WTC11 (cell line): Measurements from ENCODE around the gene EGR1. TPM values are rescaled to one million over a fixed set of nuclear protein-coding genes. Genes with fewer than 3 reads are reported as not detected.

Experiments
- ATAC-seq: fragments of 200-7000 bp; cut with Tn5 transposase; 2 replicates; pipeline ENCODE4 v1.10.0; 2021; ENCODE audit warnings: mild to moderate bottlenecking, moderate library complexity
- CTCF ChIA-PET: fragments of 300-600 bp; sonication (Branson Sonifier 250); formaldehyde crosslinking; loops from one replicate; lab custom pipeline; 2021; ENCODE audit warnings: antibody characterized with exemption; lab: Charles Lee
- POLR2A ChIA-PET: fragments of 350-600 bp; sonication (Branson Sonifier 250); formaldehyde crosslinking; loops from one replicate; lab custom pipeline; 2021; ENCODE audit warnings: antibody characterized with exemption; lab: Charles Lee
- DNase-seq: peaks from one replicate; pipeline ENCODE4 v3.0.0; 2021; ENCODE audit warnings: low spot score
- H3K27ac Mint-ChIP-seq: 2 replicates; pipeline ENCODE4 v1.8.0; 2021; ENCODE audit warnings: mixed read lengths
- H3K27me3 Mint-ChIP-seq: 2 replicates; pipeline ENCODE4 v1.8.0; 2021; ENCODE audit warnings: low read depth, mild to moderate bottlenecking, moderate library complexity, mixed read lengths
- H3K36me3 Mint-ChIP-seq: 2 replicates; pipeline ENCODE4 v1.8.0; 2021; ENCODE audit warnings: mixed read lengths
- H3K4me1 Mint-ChIP-seq: 2 replicates; pipeline ENCODE4 v1.8.0; 2022; ENCODE audit warnings: mixed read lengths
- H3K4me3 Mint-ChIP-seq: 2 replicates; pipeline ENCODE4 v1.8.0; 2021; ENCODE audit warnings: mild to moderate bottlenecking, moderate library complexity, mixed read lengths
- H3K9me3 Mint-ChIP-seq: 2 replicates; pipeline ENCODE4 v1.8.0; 2021; ENCODE audit warnings: mixed read lengths
- AR ChIP-seq: fragments of 250-450 bp; sonication (Bioruptor Pico); IDR thresholded peaks from 2 replicates; pipeline ENCODE4 v1.9.0; 2021; ENCODE audit warnings: mild to moderate bottlenecking
- ATF2 ChIP-seq: sonication (generic); formaldehyde crosslinking; IDR thresholded peaks from 2 replicates; pipeline ENCODE4 v1.8.1; 2022; ENCODE audit warnings: low read depth, missing genetic modification reagents, borderline replicate concordance
- FOXP1 ChIP-seq: sonication (generic); formaldehyde crosslinking; IDR thresholded peaks from 2 replicates; pipeline ENCODE4 v1.8.0; 2022; ENCODE audit warnings: missing genetic modification reagents, mild to moderate bottlenecking, moderate library complexity, borderline replicate concordance
- GABPB1 ChIP-seq: sonication (generic); formaldehyde crosslinking; IDR thresholded peaks from 2 replicates; pipeline ENCODE4 v1.8.1; 2023; ENCODE audit warnings: mild to moderate bottlenecking, missing genetic modification reagents
- GTF2I ChIP-seq: fragments of 250-450 bp; sonication (Bioruptor Pico); conservative IDR thresholded peaks from 2 replicates; pipeline ENCODE4 v1.4.0; 2021; ENCODE audit warnings: mild to moderate bottlenecking
- JAZF1 ChIP-seq: fragments of 250-450 bp; sonication (Bioruptor Pico); IDR thresholded peaks from 2 replicates; pipeline ENCODE4 v1.9.0; 2021; ENCODE audit warnings: moderate library complexity, mild to moderate bottlenecking, inconsistent platforms
- SMAD4 ChIP-seq: sonication (generic); formaldehyde crosslinking; IDR thresholded peaks from 2 replicates; pipeline ENCODE4 v1.8.0; 2022; ENCODE audit warnings: mild to moderate bottlenecking, missing genetic modification reagents
- TCF7 ChIP-seq: sonication (generic); formaldehyde crosslinking; IDR thresholded peaks from 2 replicates; pipeline ENCODE4 v1.8.0; 2022; ENCODE audit warnings: mild to moderate bottlenecking, low read depth, missing genetic modification reagents, moderate library complexity
- TEAD1 ChIP-seq: sonication (generic); formaldehyde crosslinking; IDR thresholded peaks from 2 replicates; pipeline ENCODE4 v1.8.0; 2022; ENCODE audit warnings: mild to moderate bottlenecking, missing genetic modification reagents
- TEAD4 ChIP-seq: sonication (generic); formaldehyde crosslinking; IDR thresholded peaks from 2 replicates; pipeline ENCODE4 v1.8.0; 2022; ENCODE audit warnings: mild to moderate bottlenecking, missing genetic modification reagents
- TP53 ChIP-seq: sonication (generic); formaldehyde crosslinking; IDR thresholded peaks from 2 replicates; pipeline ENCODE4 v1.8.1; 2023; ENCODE audit warnings: mild to moderate bottlenecking, missing genetic modification reagents
- ZNF232 ChIP-seq: sonication (generic); formaldehyde crosslinking; IDR thresholded peaks from 2 replicates; pipeline ENCODE4 v1.8.0; 2022; ENCODE audit warnings: mild to moderate bottlenecking, missing genetic modification reagents
- ZNF263 ChIP-seq: sonication (generic); formaldehyde crosslinking; IDR thresholded peaks from 2 replicates; pipeline ENCODE4 v1.8.1; 2022; ENCODE audit warnings: low read depth, mild to moderate bottlenecking, moderate library complexity, missing genetic modification reagents
- ZNF416 ChIP-seq: fragments of 250-450 bp; sonication (Bioruptor Pico); IDR thresholded peaks from 2 replicates; pipeline ENCODE4 v1.9.0; 2021; ENCODE audit warnings: mild to moderate bottlenecking, inconsistent platforms
- total RNA-seq: library from RNA; stranded (reverse); gene quantifications from 3 replicates; pipeline ENCODE4 v1.2.3, GENCODE V29; 2021
- TF ChIP-seq, protein P1 (sequence below): fragments of 250-450 bp; sonication (Bioruptor Pico); IDR thresholded peaks from 2 replicates; pipeline ENCODE4 v1.9.0; 2021; ENCODE audit warnings: mild to moderate bottlenecking, borderline replicate concordance
- TF ChIP-seq, protein P2 (sequence below): sonication (generic); formaldehyde crosslinking; IDR thresholded peaks from 2 replicates; pipeline ENCODE4 v1.8.1; 2023; ENCODE audit warnings: mild to moderate bottlenecking, moderate library complexity, missing genetic modification reagents
- TF ChIP-seq, protein P3 (sequence below): sonication (generic); formaldehyde crosslinking; IDR thresholded peaks from 2 replicates; pipeline ENCODE4 v1.8.0; 2023; ENCODE audit warnings: missing genetic modification reagents

EGR1 gene
- total RNA-seq, 1 experiment from 2014 or later, result 15.7 TPM

DNA sequence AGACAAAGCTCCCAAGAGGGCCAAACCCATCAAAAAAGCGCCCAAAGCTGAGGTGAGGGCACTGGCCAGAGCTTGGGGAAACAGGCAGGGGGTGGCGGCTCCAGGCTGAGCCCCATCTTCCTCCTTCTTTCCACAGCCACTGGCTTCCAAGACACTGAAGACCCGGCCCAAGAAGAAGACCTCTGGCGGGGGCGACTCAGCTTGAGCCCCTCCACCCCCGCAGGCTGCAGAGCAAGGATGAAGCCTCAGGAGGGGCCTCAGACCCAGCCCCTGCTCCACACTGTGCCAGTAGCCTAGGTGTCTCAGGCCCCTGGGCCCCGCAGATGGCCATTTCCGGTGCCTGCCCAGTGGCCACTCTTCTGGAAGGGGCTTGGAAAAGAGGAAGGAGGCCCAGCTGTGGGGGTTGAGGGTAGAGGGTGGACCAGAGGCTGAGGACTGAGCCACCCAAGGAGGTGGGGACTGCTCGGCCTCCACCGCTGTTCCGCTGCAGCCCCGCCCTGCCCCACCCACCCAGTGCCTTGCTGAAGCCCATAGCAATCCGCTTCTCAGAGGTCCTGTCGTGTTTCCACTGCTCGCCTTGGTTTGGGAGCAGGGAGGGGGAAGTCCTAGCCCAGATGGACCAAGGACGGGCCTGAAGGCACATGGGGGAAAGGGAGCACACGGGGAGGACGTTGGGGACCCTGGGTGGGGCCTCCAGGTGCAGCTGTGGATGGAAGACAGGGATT is 19.6 kb upstream of the EGR1 start (continued):
- no peak for TF ChIP-seq FOXP1 (CRISPR knock-in tag)
- TF ChIP-seq TEAD4, result no peak
- no peak for TF ChIP-seq ZNF263 (CRISPR knock-in tag)
- no peak for TF ChIP-seq JAZF1 (CRISPR knock-in tag)

DNA sequence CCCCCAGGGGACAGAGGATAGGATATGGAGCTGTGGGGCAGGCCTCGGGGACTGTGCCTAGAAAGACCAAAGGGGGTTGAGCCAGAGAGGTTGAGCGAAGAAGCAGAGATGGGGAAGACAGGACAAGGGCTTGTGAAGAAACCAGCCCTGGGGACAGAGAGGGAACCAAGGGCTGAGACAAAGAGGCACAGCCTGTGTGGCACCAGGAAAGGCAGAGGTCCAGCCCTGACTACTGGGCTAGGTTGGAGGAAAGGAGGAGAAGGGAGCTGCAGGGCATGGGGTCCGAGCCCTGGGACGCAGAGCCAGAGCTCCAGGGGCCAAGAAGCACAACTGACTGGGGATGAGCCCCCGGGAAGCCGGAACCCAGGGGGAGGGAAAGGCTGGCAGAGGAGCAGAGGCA is 17.2 kb upstream of the EGR1 start:
- Mint-ChIP-seq H3K36me3 (no peaks in the 10 kb centered on the region), H3K4me3 (no peak overlapping the region), H3K9me3 (no peaks in the 10 kb centered on the region), H3K4me1 (peaks cover 12% of the 10 kb centered on the region), H3K27me3 (no peaks in the 10 kb centered on the region; the same call in 1 of the 2 replicates), H3K27ac (peak overlapping the region; percentile 72; the same call in 1 of the 2 replicates)
- CTCF ChIA-PET, result interaction anchor here (2.2 to 5.9 kb wide), 5 partner anchors 8 to 100 kb away, joined by 8 to 154 read pairs (median 32); partner anchors contain the start of genes EGR1, KDM3B and REEP2
- ATAC-seq, result no peak
- no peak for TF ChIP-seq ZNF232 (CRISPR knock-in tag)
- TF ChIP-seq, protein P1, sequence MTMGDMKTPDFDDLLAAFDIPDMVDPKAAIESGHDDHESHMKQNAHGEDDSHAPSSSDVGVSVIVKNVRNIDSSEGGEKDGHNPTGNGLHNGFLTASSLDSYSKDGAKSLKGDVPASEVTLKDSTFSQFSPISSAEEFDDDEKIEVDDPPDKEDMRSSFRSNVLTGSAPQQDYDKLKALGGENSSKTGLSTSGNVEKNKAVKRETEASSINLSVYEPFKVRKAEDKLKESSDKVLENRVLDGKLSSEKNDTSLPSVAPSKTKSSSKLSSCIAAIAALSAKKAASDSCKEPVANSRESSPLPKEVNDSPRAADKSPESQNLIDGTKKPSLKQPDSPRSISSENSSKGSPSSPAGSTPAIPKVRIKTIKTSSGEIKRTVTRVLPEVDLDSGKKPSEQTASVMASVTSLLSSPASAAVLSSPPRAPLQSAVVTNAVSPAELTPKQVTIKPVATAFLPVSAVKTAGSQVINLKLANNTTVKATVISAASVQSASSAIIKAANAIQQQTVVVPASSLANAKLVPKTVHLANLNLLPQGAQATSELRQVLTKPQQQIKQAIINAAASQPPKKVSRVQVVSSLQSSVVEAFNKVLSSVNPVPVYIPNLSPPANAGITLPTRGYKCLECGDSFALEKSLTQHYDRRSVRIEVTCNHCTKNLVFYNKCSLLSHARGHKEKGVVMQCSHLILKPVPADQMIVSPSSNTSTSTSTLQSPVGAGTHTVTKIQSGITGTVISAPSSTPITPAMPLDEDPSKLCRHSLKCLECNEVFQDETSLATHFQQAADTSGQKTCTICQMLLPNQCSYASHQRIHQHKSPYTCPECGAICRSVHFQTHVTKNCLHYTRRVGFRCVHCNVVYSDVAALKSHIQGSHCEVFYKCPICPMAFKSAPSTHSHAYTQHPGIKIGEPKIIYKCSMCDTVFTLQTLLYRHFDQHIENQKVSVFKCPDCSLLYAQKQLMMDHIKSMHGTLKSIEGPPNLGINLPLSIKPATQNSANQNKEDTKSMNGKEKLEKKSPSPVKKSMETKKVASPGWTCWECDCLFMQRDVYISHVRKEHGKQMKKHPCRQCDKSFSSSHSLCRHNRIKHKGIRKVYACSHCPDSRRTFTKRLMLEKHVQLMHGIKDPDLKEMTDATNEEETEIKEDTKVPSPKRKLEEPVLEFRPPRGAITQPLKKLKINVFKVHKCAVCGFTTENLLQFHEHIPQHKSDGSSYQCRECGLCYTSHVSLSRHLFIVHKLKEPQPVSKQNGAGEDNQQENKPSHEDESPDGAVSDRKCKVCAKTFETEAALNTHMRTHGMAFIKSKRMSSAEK (CRISPR knock-in tag), result no peak
- no peak for TF ChIP-seq TEAD4
- TF ChIP-seq TEAD1 (CRISPR knock-in tag), result no peak
- no peak for TF ChIP-seq TP53 (CRISPR knock-in tag)
- no peak for TF ChIP-seq ATF2 (CRISPR knock-in tag)
- DNase-seq, result no peak
- POLR2A ChIA-PET, result interaction anchor here (3.1 kb wide), 1 partner anchor 17 kb away, joined by 18 read pairs; the partner anchor contains the start of gene EGR1

DNA sequence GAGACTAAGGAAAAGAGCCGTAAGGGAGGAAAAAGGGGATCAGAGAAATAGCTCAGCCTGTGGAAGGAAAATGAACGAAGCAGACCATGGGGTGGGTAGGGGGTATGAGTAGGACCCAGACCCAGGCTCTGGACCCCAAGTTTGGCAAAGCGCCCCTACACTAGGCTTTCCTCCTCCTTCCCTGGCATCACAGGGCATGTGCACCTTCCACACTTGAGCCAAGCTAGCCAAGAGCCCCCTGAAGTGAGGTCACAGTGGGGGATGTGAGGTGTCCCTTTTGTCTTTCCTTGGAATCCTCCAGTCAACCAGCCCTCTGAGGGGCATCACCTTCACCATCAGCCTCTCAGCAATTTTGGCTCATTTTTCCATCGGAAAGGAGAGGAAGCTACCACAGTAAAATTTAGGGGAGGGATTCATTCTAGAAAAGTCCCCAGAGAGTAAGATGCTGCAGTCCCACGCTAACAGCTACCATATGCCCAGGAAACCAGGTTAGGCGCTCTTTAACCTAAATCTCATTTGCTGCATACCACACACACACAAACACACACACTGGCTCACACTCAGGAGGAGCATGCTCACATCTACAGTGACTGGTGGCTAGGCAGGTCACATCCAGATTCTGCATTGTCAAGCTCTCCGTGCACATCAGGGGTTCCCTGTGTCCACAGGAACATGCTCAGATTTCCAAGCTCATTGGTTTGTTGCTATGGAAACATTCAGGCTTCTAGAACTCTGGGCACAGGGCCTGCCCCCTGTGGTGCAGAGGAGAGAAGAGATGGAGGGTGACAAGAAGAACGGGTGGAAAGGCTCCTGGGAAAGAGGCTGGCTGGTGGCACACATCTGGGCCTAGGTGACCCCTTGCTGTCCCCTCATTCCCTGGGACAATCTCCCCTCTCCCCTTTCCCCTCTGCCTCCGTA is 16.5 kb upstream of the EGR1 start:
- H3K9me3 Mint-ChIP-seq, result no peaks in the 10 kb centered on the region
- H3K36me3 Mint-ChIP-seq, result no peaks in the 10 kb centered on the region
- DNase-seq, result peak; percentile 12
- ATAC-seq, result no peak
- ChIA-PET POLR2A (interaction anchor here (1.2 to 3.1 kb wide), 3 partner anchors 14 to 94 kb away, joined by 3 to 18 read pairs (median 5); partner anchors contain the start of genes EGR1 and ETF1), CTCF (interaction anchor here (1.0 to 5.9 kb wide), 10 partner anchors 9 to 99 kb away, joined by 3 to 154 read pairs (median 11); partner anchors contain the start of genes EGR1, KDM3B and REEP2)
- H3K4me1 Mint-ChIP-seq, result peaks cover 12% of the 10 kb centered on the region
- no peaks in the 10 kb centered on the region; the same call in 1 of the 2 replicates for H3K27me3 Mint-ChIP-seq
- H3K4me3 Mint-ChIP-seq, result no peak overlapping the region
- H3K27ac Mint-ChIP-seq, result no peak overlapping the region; the same call in 1 of the 2 replicates
- TF ChIP-seq AR (CRISPR knock-in tag) (no peak), ZNF232 (CRISPR knock-in tag) (no peak), TCF7 (CRISPR knock-in tag) (no peak), GTF2I (CRISPR knock-in tag) (no peak), GABPB1 (no peak), ZNF416 (CRISPR knock-in tag) (no peak), SMAD4 (CRISPR knock-in tag) (no peak), TEAD4 (no peak)
- TF ChIP-seq, protein P2, sequence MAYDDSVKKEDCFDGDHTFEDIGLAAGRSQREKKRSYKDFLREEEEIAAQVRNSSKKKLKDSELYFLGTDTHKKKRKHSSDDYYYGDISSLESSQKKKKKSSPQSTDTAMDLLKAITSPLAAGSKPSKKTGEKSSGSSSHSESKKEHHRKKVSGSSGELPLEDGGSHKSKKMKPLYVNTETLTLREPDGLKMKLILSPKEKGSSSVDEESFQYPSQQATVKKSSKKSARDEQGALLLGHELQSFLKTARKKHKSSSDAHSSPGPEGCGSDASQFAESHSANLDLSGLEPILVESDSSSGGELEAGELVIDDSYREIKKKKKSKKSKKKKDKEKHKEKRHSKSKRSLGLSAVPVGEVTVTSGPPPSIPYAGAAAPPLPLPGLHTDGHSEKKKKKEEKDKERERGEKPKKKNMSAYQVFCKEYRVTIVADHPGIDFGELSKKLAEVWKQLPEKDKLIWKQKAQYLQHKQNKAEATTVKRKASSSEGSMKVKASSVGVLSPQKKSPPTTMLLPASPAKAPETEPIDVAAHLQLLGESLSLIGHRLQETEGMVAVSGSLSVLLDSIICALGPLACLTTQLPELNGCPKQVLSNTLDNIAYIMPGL (CRISPR knock-in tag), result no peak
- TF ChIP-seq, protein P3, sequence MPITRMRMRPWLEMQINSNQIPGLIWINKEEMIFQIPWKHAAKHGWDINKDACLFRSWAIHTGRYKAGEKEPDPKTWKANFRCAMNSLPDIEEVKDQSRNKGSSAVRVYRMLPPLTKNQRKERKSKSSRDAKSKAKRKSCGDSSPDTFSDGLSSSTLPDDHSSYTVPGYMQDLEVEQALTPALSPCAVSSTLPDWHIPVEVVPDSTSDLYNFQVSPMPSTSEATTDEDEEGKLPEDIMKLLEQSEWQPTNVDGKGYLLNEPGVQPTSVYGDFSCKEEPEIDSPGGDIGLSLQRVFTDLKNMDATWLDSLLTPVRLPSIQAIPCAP (CRISPR knock-in tag), result no peak
